Trophoblast cell (in vitro differentiated cells and primary cell): ENCODE measurements around the gene ACIN1.

ENCODE experiments used
- DNase-seq, 2 donors: peaks; one replicate each; pipeline ENCODE4 v3.0.0-alpha.2; 2016
- H2AFZ ChIP-seq: 2 replicates; pipeline ENCODE4 v1.6.1; 2013; ENCODE audit warnings: low read length, moderate library complexity, mild to moderate bottlenecking; ENCODE audit not compliant: insufficient read depth, poor library complexity
- H2AK5ac ChIP-seq: 2 replicates; pipeline ENCODE4 v1.6.1; 2013; ENCODE audit warnings: mild to moderate bottlenecking, low read length
- H2BK120ac ChIP-seq: 2 replicates; pipeline ENCODE4 v1.6.1; 2013; ENCODE audit warnings: low read length, mild to moderate bottlenecking, moderate library complexity; ENCODE audit not compliant: insufficient read depth, poor library complexity
- H2BK12ac ChIP-seq: 2 replicates; pipeline ENCODE4 v1.6.1; 2013; ENCODE audit warnings: mild to moderate bottlenecking, low read length, moderate library complexity
- H2BK5ac ChIP-seq: 2 replicates; pipeline ENCODE4 v1.6.1; 2013; ENCODE audit warnings: low read length, low read depth, moderate library complexity, mild to moderate bottlenecking; ENCODE audit not compliant: poor library complexity
- H3K14ac ChIP-seq: 2 replicates; pipeline ENCODE4 v1.6.1; 2013; ENCODE audit warnings: mild to moderate bottlenecking, low read length
- H3K18ac ChIP-seq: 2 replicates; pipeline ENCODE4 v1.6.1; 2013; ENCODE audit warnings: mild to moderate bottlenecking, low read length
- H3K23ac ChIP-seq: 2 replicates; pipeline ENCODE4 v1.6.1; 2013; ENCODE audit warnings: low read length
- H3K27ac ChIP-seq: 2 replicates; pipeline ENCODE4 v1.5.1; 2013; ENCODE audit warnings: low read depth, mild to moderate bottlenecking, inconsistent platforms, low read length, moderate library complexity
- H3K27me3 ChIP-seq: 2 replicates; pipeline ENCODE4 v1.6.1; 2013; ENCODE audit warnings: inconsistent platforms, mild to moderate bottlenecking, low read length, moderate library complexity; ENCODE audit not compliant: insufficient read depth
- H3K36me3 ChIP-seq, 2 experiments: 1 replicate in 1 of 2; 2 replicates in 1 of 2; pipeline ENCODE4 v1.6.1; 2013; ENCODE audit warnings: low read length in 2 of 2, mild to moderate bottlenecking in 2 of 2, moderate library complexity in 1 of 2; ENCODE audit not compliant: insufficient read depth in 2 of 2, control insufficient read depth in 1 of 2
- H3K4ac ChIP-seq: 2 replicates; pipeline ENCODE4 v1.6.1; 2013; ENCODE audit warnings: low read depth, mild to moderate bottlenecking, low read length, moderate library complexity
- H3K4me1 ChIP-seq, 2 experiments: 1 replicate in 1 of 2; 2 replicates in 1 of 2; pipeline ENCODE4 v1.6.1; 2013; ENCODE audit warnings: low read length in 2 of 2, mild to moderate bottlenecking in 2 of 2, moderate library complexity in 1 of 2; ENCODE audit not compliant: insufficient read depth in 2 of 2, control insufficient read depth in 1 of 2
- H3K4me2 ChIP-seq: 2 replicates; pipeline ENCODE4 v1.6.1; 2013; ENCODE audit warnings: inconsistent platforms, mild to moderate bottlenecking, low read length, moderate library complexity
- H3K4me3 ChIP-seq: 2 replicates; pipeline ENCODE4 v1.5.1; 2013; ENCODE audit warnings: mild to moderate bottlenecking, low read depth, low read length, inconsistent platforms
- H3K79me1 ChIP-seq: one replicate; pipeline ENCODE4 v1.6.1; 2013; ENCODE audit warnings: low read length
- H3K79me2 ChIP-seq: 2 replicates; pipeline ENCODE4 v1.6.1; 2013; ENCODE audit warnings: low read length, mild to moderate bottlenecking; ENCODE audit not compliant: control insufficient read depth, insufficient read depth, poor library complexity
- H3K9ac ChIP-seq: 2 replicates; pipeline ENCODE4 v1.6.1; 2013; ENCODE audit warnings: mild to moderate bottlenecking, low read length
- H3K9me3 ChIP-seq: 2 replicates; pipeline ENCODE4 v1.6.1; 2013; ENCODE audit warnings: low read depth, mild to moderate bottlenecking, control low read depth, inconsistent platforms, low read length; ENCODE audit not compliant: insufficient read depth
- H4K12ac ChIP-seq: 2 replicates; pipeline ENCODE4 v1.6.1; 2013; ENCODE audit warnings: low read depth, mild to moderate bottlenecking, low read length, moderate library complexity
- H4K8ac ChIP-seq: 2 replicates; pipeline ENCODE4 v1.6.1; 2013; ENCODE audit warnings: low read depth, mild to moderate bottlenecking, low read length, moderate library complexity
- H4K91ac ChIP-seq: one replicate; pipeline ENCODE4 v1.6.1; 2013; ENCODE audit warnings: low read depth, mild to moderate bottlenecking, low read length, moderate library complexity
- WGBS: extraction: QIAGEN DNeasy Blood & Tissue Kit; methylation state at CpG from one replicate; pipeline ENCODE4 v1.1.7; 2013; ENCODE audit warnings: missing lambda C conversion rate; ENCODE audit not compliant: insufficient read length, insufficient coverage; ENCODE audit errors: extremely low coverage; 5-methylcytosine and 5-hydroxymethylcytosine counted together

Gene ACIN1

GRCh38 chr14:23025151-23025814, 69.7 kb downstream of the ACIN1 start:
- H3K4me1 ChIP-seq, result no peaks in the 10 kb centered on the region
- no peak overlapping the region for H4K91ac ChIP-seq
- no peak overlapping the region for H3K23ac ChIP-seq
- no peak overlapping the region for H4K12ac ChIP-seq
- no peak overlapping the region for H3K4me3 ChIP-seq
- no peak overlapping the region for H2AK5ac ChIP-seq
- no peak overlapping the region for H3K4me2 ChIP-seq
- no peak overlapping the region for H3K4ac ChIP-seq
- H3K9ac ChIP-seq, result no peak overlapping the region
- no peak overlapping the region for H2BK12ac ChIP-seq
- H3K27ac ChIP-seq, result no peak overlapping the region
- no peaks in the 10 kb centered on the region for H3K79me1 ChIP-seq
- H3K9me3 ChIP-seq, result no peaks in the 10 kb centered on the region
- H4K8ac ChIP-seq, result no peak overlapping the region
- no CpG with 5 or more reads among the region's 4 CpGs for WGBS
- DNase-seq, result no peak
- no peak overlapping the region for H2AFZ ChIP-seq
- H3K79me2 ChIP-seq, result no peaks in the 10 kb centered on the region
- H3K36me3 ChIP-seq, result peaks cover 18 to 28% of the 10 kb centered on the region in 2 experiments
- H3K14ac ChIP-seq, result no peak overlapping the region
- H3K27me3 ChIP-seq, result no peaks in the 10 kb centered on the region
- H2BK120ac ChIP-seq, result no peak overlapping the region
- H2BK5ac ChIP-seq, result no peak overlapping the region
- H3K18ac ChIP-seq, result no peak overlapping the region

GRCh38 chr14:23024612-23025075, 70.3 kb downstream of the ACIN1 start:
- H3K36me3 ChIP-seq, result peaks cover 18 to 25% of the 10 kb centered on the region in 2 experiments
- no peak for DNase-seq
- H3K4me3 ChIP-seq, result no peak overlapping the region
- no peak overlapping the region for H3K23ac ChIP-seq
- H3K4me1 ChIP-seq, result no peaks in the 10 kb centered on the region
- no peak overlapping the region for H2AK5ac ChIP-seq
- H3K18ac ChIP-seq, result no peak overlapping the region
- H3K4ac ChIP-seq, result no peak overlapping the region
- no peak overlapping the region for H4K91ac ChIP-seq
- no peak overlapping the region for H3K4me2 ChIP-seq
- H3K9me3 ChIP-seq, result no peaks in the 10 kb centered on the region
- no peak overlapping the region for H3K27ac ChIP-seq
- no peak overlapping the region for H3K14ac ChIP-seq
- H2AFZ ChIP-seq, result no peak overlapping the region
- H2BK12ac ChIP-seq, result no peak overlapping the region
- no peaks in the 10 kb centered on the region for H3K27me3 ChIP-seq
- WGBS, result 100% methylated on average over 2 of the region's 7 CpGs
- no peak overlapping the region for H3K9ac ChIP-seq
- H2BK120ac ChIP-seq, result no peak overlapping the region
- H4K12ac ChIP-seq, result no peak overlapping the region
- no peak overlapping the region for H4K8ac ChIP-seq
- no peaks in the 10 kb centered on the region for H3K79me2 ChIP-seq
- H2BK5ac ChIP-seq, result no peak overlapping the region
- H3K79me1 ChIP-seq, result no peaks in the 10 kb centered on the region

- H3K18ac ChIP-seq, result no peak overlapping the region
These were observed 71.2 kb downstream of the ACIN1 start for GRCh38 chr14:23023795-23024152.

GRCh38 chr14:23023022-23023794, 71.7 kb downstream of the ACIN1 start:
- no peak overlapping the region for H3K18ac ChIP-seq
- no peak overlapping the region for H3K4me2 ChIP-seq
- H3K9me3 ChIP-seq, result no peaks in the 10 kb centered on the region
- H3K79me2 ChIP-seq, result no peaks in the 10 kb centered on the region
- H3K14ac ChIP-seq, result no peak overlapping the region
- no peak overlapping the region for H2AFZ ChIP-seq
- no peak overlapping the region for H2BK120ac ChIP-seq
- H3K79me1 ChIP-seq, result no peaks in the 10 kb centered on the region
- no peak overlapping the region for H3K27ac ChIP-seq
- no peak overlapping the region for H2BK12ac ChIP-seq
- H2AK5ac ChIP-seq, result no peak overlapping the region
- no peaks in the 10 kb centered on the region for H3K4me1 ChIP-seq
- DNase-seq, result no peak
- no peaks in the 10 kb centered on the region for H3K27me3 ChIP-seq
- no peak overlapping the region for H3K9ac ChIP-seq
- no peak overlapping the region for H2BK5ac ChIP-seq
- no peak overlapping the region for H3K4ac ChIP-seq
- H3K36me3 ChIP-seq, result peaks cover 15 to 20% of the 10 kb centered on the region in 2 experiments
- no peak overlapping the region for H4K12ac ChIP-seq
- H3K4me3 ChIP-seq, result no peak overlapping the region
- H4K91ac ChIP-seq, result no peak overlapping the region
- H4K8ac ChIP-seq, result no peak overlapping the region
- no CpG with 5 or more reads among the region's 8 CpGs for WGBS
- H3K23ac ChIP-seq, result no peak overlapping the region

More at GRCh38 chr14:23023795-23024152, 71.2 kb downstream of the ACIN1 start:
- H3K27me3 ChIP-seq, result no peaks in the 10 kb centered on the region
- H2AFZ ChIP-seq, result no peak overlapping the region
- no peak overlapping the region for H3K14ac ChIP-seq
- DNase-seq, result no peak
- H3K4me1 ChIP-seq, result no peaks in the 10 kb centered on the region
- no peak overlapping the region for H3K9ac ChIP-seq
- H3K23ac ChIP-seq, result no peak overlapping the region
- H3K79me1 ChIP-seq, result no peaks in the 10 kb centered on the region
- no peak overlapping the region for H2AK5ac ChIP-seq
- no peak overlapping the region for H3K27ac ChIP-seq
- H4K8ac ChIP-seq, result no peak overlapping the region
- no peak overlapping the region for H3K4me3 ChIP-seq
- no peaks in the 10 kb centered on the region for H3K9me3 ChIP-seq
- H4K12ac ChIP-seq, result no peak overlapping the region
- H3K79me2 ChIP-seq, result no peaks in the 10 kb centered on the region
- WGBS, result no CpG with 5 or more reads among the region's 2 CpGs
- no peak overlapping the region for H2BK12ac ChIP-seq
- no peak overlapping the region for H3K4me2 ChIP-seq
- peaks cover 15 to 22% of the 10 kb centered on the region in 2 experiments for H3K36me3 ChIP-seq
- no peak overlapping the region for H2BK5ac ChIP-seq
- H4K91ac ChIP-seq, result no peak overlapping the region
- H3K4ac ChIP-seq, result no peak overlapping the region
- no peak overlapping the region for H2BK120ac ChIP-seq
